ENCODE data around the gene TEP1. TPM values are rescaled to one million over a fixed set of nuclear protein-coding genes. Genes with fewer than 3 reads are reported as not detected.

Gene TEP1
- polyA plus RNA-seq, 1 donor from 2014 or later: 5.2 TPM

DNA sequence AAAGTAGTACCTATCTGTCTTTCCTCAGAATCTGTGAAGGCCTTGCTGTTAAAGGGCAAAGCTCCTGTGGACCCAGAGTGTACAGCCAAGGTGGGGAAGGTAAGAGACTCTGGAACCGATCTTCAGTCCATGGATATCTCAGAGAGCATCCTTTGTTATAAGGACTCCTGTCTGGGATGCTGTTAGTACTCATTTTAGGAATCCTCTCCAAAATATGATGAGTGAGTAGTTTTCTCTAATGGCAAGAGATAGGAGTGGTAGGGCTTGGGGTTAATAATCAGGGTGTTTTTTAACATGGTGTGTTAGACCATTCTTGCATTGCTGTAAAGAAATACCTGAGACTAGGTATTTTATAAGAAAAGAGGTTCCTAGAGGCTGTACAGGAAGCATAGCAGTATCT, 67.9 kb downstream of the TEP1 start:
- TF ChIP-seq RAD21 (conservative IDR thresholded peaks at IDR 0.05) (no peak), EZH2 (IDR thresholded peaks at IDR 0.05; ENCODE audit: borderline replicate concordance, insufficient read depth, low read length, poor library complexity, severe bottlenecking) (no peak), EP300 (conservative IDR thresholded peaks at IDR 0.05; ENCODE audit: poor library complexity, severe bottlenecking) (no peak), TAF1 (IDR thresholded peaks at IDR 0.05; ENCODE audit: low read depth) (no peak), MXI1 (conservative IDR thresholded peaks at IDR 0.05; ENCODE audit: poor library complexity, severe bottlenecking) (no peak), POLR2AphosphoS5 (IDR thresholded peaks at IDR 0.05) (no peak), SMC3 (conservative IDR thresholded peaks at IDR 0.05; ENCODE audit: poor library complexity) (no peak)
- TF ChIP-seq, protein P1, sequence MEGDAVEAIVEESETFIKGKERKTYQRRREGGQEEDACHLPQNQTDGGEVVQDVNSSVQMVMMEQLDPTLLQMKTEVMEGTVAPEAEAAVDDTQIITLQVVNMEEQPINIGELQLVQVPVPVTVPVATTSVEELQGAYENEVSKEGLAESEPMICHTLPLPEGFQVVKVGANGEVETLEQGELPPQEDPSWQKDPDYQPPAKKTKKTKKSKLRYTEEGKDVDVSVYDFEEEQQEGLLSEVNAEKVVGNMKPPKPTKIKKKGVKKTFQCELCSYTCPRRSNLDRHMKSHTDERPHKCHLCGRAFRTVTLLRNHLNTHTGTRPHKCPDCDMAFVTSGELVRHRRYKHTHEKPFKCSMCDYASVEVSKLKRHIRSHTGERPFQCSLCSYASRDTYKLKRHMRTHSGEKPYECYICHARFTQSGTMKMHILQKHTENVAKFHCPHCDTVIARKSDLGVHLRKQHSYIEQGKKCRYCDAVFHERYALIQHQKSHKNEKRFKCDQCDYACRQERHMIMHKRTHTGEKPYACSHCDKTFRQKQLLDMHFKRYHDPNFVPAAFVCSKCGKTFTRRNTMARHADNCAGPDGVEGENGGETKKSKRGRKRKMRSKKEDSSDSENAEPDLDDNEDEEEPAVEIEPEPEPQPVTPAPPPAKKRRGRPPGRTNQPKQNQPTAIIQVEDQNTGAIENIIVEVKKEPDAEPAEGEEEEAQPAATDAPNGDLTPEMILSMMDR (IDR thresholded peaks at IDR 0.05; ENCODE audit: poor library complexity, severe bottlenecking): no peak
- TF ChIP-seq, protein P2, sequence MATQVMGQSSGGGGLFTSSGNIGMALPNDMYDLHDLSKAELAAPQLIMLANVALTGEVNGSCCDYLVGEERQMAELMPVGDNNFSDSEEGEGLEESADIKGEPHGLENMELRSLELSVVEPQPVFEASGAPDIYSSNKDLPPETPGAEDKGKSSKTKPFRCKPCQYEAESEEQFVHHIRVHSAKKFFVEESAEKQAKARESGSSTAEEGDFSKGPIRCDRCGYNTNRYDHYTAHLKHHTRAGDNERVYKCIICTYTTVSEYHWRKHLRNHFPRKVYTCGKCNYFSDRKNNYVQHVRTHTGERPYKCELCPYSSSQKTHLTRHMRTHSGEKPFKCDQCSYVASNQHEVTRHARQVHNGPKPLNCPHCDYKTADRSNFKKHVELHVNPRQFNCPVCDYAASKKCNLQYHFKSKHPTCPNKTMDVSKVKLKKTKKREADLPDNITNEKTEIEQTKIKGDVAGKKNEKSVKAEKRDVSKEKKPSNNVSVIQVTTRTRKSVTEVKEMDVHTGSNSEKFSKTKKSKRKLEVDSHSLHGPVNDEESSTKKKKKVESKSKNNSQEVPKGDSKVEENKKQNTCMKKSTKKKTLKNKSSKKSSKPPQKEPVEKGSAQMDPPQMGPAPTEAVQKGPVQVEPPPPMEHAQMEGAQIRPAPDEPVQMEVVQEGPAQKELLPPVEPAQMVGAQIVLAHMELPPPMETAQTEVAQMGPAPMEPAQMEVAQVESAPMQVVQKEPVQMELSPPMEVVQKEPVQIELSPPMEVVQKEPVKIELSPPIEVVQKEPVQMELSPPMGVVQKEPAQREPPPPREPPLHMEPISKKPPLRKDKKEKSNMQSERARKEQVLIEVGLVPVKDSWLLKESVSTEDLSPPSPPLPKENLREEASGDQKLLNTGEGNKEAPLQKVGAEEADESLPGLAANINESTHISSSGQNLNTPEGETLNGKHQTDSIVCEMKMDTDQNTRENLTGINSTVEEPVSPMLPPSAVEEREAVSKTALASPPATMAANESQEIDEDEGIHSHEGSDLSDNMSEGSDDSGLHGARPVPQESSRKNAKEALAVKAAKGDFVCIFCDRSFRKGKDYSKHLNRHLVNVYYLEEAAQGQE (IDR thresholded peaks at IDR 0.05; ENCODE audit: borderline replicate concordance): no peak
- no peak overlapping the region for H3K27ac ChIP-seq (ENCODE audit: low read length)
- no peak overlapping the region for H3K9ac ChIP-seq (ENCODE audit: low read length)
- no peaks in the 10 kb centered on the region for H3K9me3 ChIP-seq (ENCODE audit: low read length)
- H3K4me3 ChIP-seq (ENCODE audit: low read length): no peak overlapping the region
- no peak overlapping the region for H3K4me2 ChIP-seq (ENCODE audit: low read length)
- no peaks in the 10 kb centered on the region for H3F3A ChIP-seq (ENCODE audit: insufficient read depth, low read length, poor library complexity, severe bottlenecking)
- H3K9me2 ChIP-seq (ENCODE audit: insufficient read depth, low read length): no peaks in the 10 kb centered on the region
- no peaks in the 10 kb centered on the region for H3K27me3 ChIP-seq (ENCODE audit: insufficient read depth, low read depth, low read length)
- H3K79me2 ChIP-seq (replicated peaks; ENCODE audit: insufficient read depth, low read length): peaks cover 8% of the 10 kb centered on the region
- H4K20me1 ChIP-seq (ENCODE audit: insufficient read depth): no peaks in the 10 kb centered on the region
- no peaks in the 10 kb centered on the region for H3K36me3 ChIP-seq (ENCODE audit: insufficient read depth, low read length)
- H2AFZ ChIP-seq (ENCODE audit: low read depth, low read length): no peak overlapping the region

DNA sequence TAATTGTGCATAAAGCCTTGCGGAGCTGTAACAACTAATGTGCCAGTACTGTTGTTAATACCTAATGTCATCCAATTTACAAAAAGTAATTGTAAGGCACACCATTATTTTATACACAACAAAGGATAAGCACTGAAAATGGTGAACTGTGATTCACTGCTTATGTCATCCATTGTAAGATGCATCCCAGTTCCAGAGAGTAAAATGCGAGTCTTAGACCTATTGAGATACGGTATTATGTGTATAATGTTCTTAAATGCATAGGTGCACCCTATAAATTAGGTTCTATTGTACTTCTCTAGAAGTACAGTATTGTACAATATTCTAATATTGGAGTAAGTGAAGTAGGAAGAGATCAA, 69.5 kb downstream of the TEP1 start:
- Histone ChIP-seq H2AFZ (ENCODE audit: low read depth, low read length) (peak overlapping the region; percentile 61), H3K36me3 (ENCODE audit: insufficient read depth, low read length) (no peaks in the 10 kb centered on the region), H3K9me3 (ENCODE audit: low read length) (no peaks in the 10 kb centered on the region), H3F3A (ENCODE audit: insufficient read depth, low read length, poor library complexity, severe bottlenecking) (no peaks in the 10 kb centered on the region), H4K20me1 (ENCODE audit: insufficient read depth) (no peaks in the 10 kb centered on the region), H3K4me3 (ENCODE audit: low read length) (peak overlapping the region; percentile 75), H3K9ac (ENCODE audit: low read length) (peak overlapping the region; percentile 87), H3K27ac (ENCODE audit: low read length) (peak overlapping the region; percentile 83), H3K4me2 (ENCODE audit: low read length) (peak overlapping the region; percentile 89), H3K9me2 (ENCODE audit: insufficient read depth, low read length) (no peaks in the 10 kb centered on the region), H3K79me2 (replicated peaks; ENCODE audit: insufficient read depth, low read length) (peaks cover 8% of the 10 kb centered on the region), H3K27me3 (ENCODE audit: insufficient read depth, low read depth, low read length) (no peaks in the 10 kb centered on the region)
- TF ChIP-seq, protein P1 (IDR thresholded peaks at IDR 0.05; ENCODE audit: poor library complexity, severe bottlenecking): no peak
- TF ChIP-seq TAF1 (IDR thresholded peaks at IDR 0.05; ENCODE audit: low read depth) (no peak), MXI1 (conservative IDR thresholded peaks at IDR 0.05; ENCODE audit: poor library complexity, severe bottlenecking) (no peak), RAD21 (conservative IDR thresholded peaks at IDR 0.05) (no peak), SMC3 (conservative IDR thresholded peaks at IDR 0.05; ENCODE audit: poor library complexity) (no peak), POLR2AphosphoS5 (IDR thresholded peaks at IDR 0.05) (no peak), EP300 (conservative IDR thresholded peaks at IDR 0.05; ENCODE audit: poor library complexity, severe bottlenecking) (no peak), EZH2 (IDR thresholded peaks at IDR 0.05; ENCODE audit: borderline replicate concordance, insufficient read depth, low read length, poor library complexity, severe bottlenecking) (no peak)
- TF ChIP-seq, protein P2 (IDR thresholded peaks at IDR 0.05; ENCODE audit: borderline replicate concordance): no peak

All from neural cell (in vitro differentiated cells).